ENCODE results near the gene CACNA1D.

The CACNA1D gene

GRCh38 chr3:53813229-53813628 is 318.8 kb downstream of the CACNA1D start:
- DNase-seq, result no peak

- DNase-seq, result no peak
Observed at GRCh38 chr3:53813876-53814275, 319.5 kb downstream of the CACNA1D start.

GRCh38 chr3:53815067-53815466 is 320.7 kb downstream of the CACNA1D start:
- DNase-seq, result no peak

GRCh38 chr3:53815651-53816050 is 321.2 kb downstream of the CACNA1D start:
- DNase-seq, result no peak

GRCh38 chr3:53816425-53816824 is 322.0 kb downstream of the CACNA1D start:
- no peak for DNase-seq

- DNase-seq, result no peak
Observed at GRCh38 chr3:53817211-53817610, 322.8 kb downstream of the CACNA1D start.

- DNase-seq, result no peak
Observed at GRCh38 chr3:53817809-53818208, 323.4 kb downstream of the CACNA1D start.

- no peak for DNase-seq
Observed at GRCh38 chr3:53818221-53819162, 324.1 kb downstream of the CACNA1D start.

- no peak for DNase-seq
Observed at GRCh38 chr3:53819163-53819868, 324.9 kb downstream of the CACNA1D start.

- no peak for DNase-seq
Observed at GRCh38 chr3:53820084-53820483, 325.7 kb downstream of the CACNA1D start.

- DNase-seq, result no peak
Observed at GRCh38 chr3:53820756-53821580, 326.6 kb downstream of the CACNA1D start.

- DNase-seq, result no peak
Observed at GRCh38 chr3:53821631-53822121, 327.3 kb downstream of the CACNA1D start.

GRCh38 chr3:53822331-53822741 is 327.9 kb downstream of the CACNA1D start:
- no peak for DNase-seq

GRCh38 chr3:53823026-53823955 is 328.9 kb downstream of the CACNA1D start:
- no peak for DNase-seq

GRCh38 chr3:53823956-53824657 is 329.7 kb downstream of the CACNA1D start:
- DNase-seq, result no peak

GRCh38 chr3:53824795-53825194 is 330.4 kb downstream of the CACNA1D start:
- DNase-seq, result no peak

GRCh38 chr3:53826048-53826447 is 331.6 kb downstream of the CACNA1D start:
- no peak for DNase-seq

- no peak for DNase-seq
Observed at GRCh38 chr3:53828581-53828980, 334.2 kb downstream of the CACNA1D start.

GRCh38 chr3:53829605-53830004 is 335.2 kb downstream of the CACNA1D start:
- DNase-seq, result no peak

GRCh38 chr3:53830944-53831343 is 336.5 kb downstream of the CACNA1D start:
- no peak for DNase-seq

- DNase-seq, result no peak
Observed at GRCh38 chr3:53833053-53833645, 338.7 kb downstream of the CACNA1D start.
